ENCODE results near the gene ZFTA.

ZFTA gene

DNA sequence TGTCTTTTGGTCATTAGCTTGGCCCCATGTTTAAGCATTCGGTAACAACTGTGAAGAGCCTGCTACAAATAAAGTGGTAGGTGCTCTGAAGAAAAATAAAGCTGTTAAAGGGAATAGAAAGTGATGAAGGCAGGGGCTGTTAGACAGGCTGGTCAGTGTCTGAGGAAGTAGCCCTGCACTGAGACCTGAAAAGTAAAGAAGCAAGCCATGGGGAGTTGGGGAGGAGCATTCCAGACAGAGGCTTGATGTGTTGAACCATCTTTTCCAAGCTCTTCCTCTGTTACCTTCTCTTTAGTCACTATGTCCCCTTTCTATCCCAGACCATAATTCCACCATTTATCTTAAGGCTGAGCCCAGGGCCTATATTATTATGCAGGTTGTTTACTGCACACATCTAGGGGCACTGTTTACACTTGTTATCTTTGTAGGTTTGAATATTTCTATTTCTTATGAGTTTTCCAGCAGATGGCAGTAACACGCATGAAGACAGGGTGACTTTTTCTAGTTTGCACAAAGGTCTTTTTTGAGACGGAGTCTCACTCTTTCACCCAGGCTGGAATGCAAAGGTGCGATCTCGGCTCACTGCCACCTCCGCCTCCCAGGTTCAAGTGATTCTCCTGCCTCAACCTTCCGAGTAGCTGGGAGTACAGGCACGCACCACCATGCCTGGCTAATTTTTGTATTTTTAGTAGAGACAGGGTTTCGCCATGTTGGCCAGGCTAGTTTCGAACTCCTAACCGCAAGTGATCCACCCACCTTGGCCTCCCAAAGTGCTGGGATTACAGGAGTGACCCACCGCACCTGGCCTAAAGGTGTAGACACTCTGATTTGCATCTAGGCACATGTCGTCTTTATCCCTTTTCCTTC lies 23.0 kb downstream of the ZFTA start:
- no peak for DNase-seq

- DNase-seq, result peak; percentile 54
These were observed 29.7 kb downstream of the ZFTA start for GRCh38 chr11:63738720-63739360.

DNA sequence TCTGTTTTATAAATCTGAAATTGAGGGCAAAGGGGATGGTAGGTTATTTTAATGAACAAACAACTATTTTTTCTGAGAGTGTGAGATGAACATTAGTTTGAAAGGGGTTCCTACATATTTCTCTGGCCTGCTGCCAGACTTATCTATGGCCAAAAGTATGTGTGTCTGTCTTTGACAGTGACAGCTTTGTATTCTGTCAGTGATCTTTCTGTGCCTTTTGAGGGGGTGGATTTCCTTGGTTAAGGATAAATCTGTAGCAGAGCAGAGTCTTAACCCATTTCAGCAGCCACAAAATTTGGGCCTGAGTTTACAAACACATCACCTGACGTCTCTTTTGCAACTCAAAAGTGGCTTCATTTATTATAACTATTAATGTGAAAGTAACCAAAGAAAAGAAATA lies 30.9 kb downstream of the ZFTA start:
- DNase-seq, result no peak

GRCh38 chr11:63736864-63737263 lies 31.7 kb downstream of the ZFTA start:
- DNase-seq, result no peak

DNA sequence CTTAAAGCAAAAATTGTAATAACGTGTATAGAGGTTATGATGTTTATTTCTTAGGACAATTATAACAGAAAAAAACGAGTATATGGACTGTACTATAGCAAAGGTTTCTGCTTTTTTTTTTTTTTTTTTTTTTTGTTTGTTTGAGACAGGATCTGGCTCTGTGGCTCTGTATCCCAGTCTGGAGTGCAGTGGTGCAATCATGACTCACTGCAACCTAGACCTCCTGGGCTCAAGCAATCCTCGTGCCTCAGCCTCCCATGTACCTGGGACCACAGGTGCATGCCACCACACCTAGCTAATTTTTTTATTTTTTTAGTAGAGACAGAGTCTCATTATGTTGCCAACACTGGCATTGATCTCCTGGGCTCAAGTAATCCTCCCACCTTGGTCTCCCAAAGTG lies 39.2 kb downstream of the ZFTA start:
- no peak for DNase-seq

GRCh38 chr11:63720611-63721010 lies 48.0 kb downstream of the ZFTA start:
- no peak for DNase-seq

- DNase-seq, result no peak
These were observed 48.6 kb downstream of the ZFTA start for GRCh38 chr11:63719987-63720386.

DNA sequence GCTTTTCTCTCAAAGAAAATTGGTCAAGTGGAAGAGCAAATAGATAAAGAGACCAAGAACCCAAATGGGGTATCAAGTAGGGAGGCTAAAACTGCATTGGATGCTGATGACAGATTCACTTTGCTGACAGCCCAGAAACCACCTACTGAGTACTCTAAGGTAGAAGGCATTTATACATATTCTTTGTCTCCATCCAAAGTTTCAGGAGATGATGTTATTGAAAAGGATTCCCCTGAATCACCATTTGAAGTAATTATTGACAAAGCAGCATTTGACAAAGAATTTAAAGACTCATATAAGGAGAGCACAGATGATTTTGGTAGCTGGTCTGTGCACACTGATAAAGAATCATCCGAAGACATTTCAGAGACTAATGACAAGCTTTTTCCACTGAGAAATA lies 49.6 kb downstream of the ZFTA start:
- DNase-seq, result no peak
